Adrenal gland (tissue), 12 donors: ENCODE data around the gene ZXDC. TPM values are rescaled to one million over a fixed set of nuclear protein-coding genes. Genes with fewer than 3 reads are reported as not detected.

Source experiments
- DNase-seq, 7 donors: peaks; one replicate each; pipeline ENCODE4 v3.0.0-alpha.2; 2019 to 2020
- H3K27ac ChIP-seq, 5 donors: fragments of 200-600 bp; sonication (generic) in 4 of 5; 1 replicate in 3 of 5; 2 replicates in 2 of 5; pipeline versions ENCODE4 v1.5.1 to v1.8.0; 2016 to 2020; ENCODE audit warnings: mild to moderate bottlenecking in 1 of 5
- H3K27me3 ChIP-seq: fragments of 200-600 bp; 2 replicates; pipeline ENCODE4 v1.8.0; 2021
- H3K36me3 ChIP-seq, 2 donors: fragments of 200-600 bp; replicated peaks in 1 of 2; 1 replicate in 1 of 2; 2 replicates in 1 of 2; pipeline versions ENCODE4 v1.5.1 to v1.8.0; 2018 to 2022
- H3K4me1 ChIP-seq, 2 donors: fragments of 200-600 bp; replicated peaks in 1 of 2; 1 replicate in 1 of 2; 2 replicates in 1 of 2; pipeline versions ENCODE4 v1.5.1 to v1.8.0; 2018 to 2021
- H3K4me3 ChIP-seq, 4 donors: fragments of 200-600 bp; sonication (generic) in 3 of 4; one replicate each; pipeline ENCODE4 v1.5.1; 2016 to 2018
- H3K9me3 ChIP-seq, 3 donors: fragments of 200-600 bp; sonication (generic) in 1 of 3; replicated peaks in 1 of 3; 1 replicate in 2 of 3; 2 replicates in 1 of 3; pipeline versions ENCODE4 v1.5.1 to v1.8.0; 2016 to 2021
- POLR2A ChIP-seq, 2 donors: fragments of 450-650 bp; IDR thresholded peaks; one replicate each; pipeline ENCODE4 v1.6.1; 2017; ENCODE audit warnings: antibody characterized with exemption in 2 of 2, mild to moderate bottlenecking in 2 of 2, moderate library complexity in 1 of 2
- WGBS, 4 donors: extraction: QIAGEN DNeasy Blood & Tissue Kit in 2 of 4; methylation state at CpG; one replicate each; pipeline versions ENCODE4 v1.1.5 to v1.1.7; 2013 to 2017; 5-methylcytosine and 5-hydroxymethylcytosine counted together
- intact Hi-C, 2 donors: fragments of 100-400 bp; cut with DNase I; formaldehyde crosslinking; loops; one replicate each; pipeline versions ENCODE4 v1.14.1 to v1.15.0; 2022 to 2023
- polyA plus RNA-seq, 3 donors: library from polyadenylated mRNA; stranded (reverse); fragments of 200-250 nt in 2 of 3; fragments of 350-450 nt in 1 of 3; fragmentation: Illumina TruSeq in 1 of 3; extraction: RNeasy Lipid Tissue Mini Kit (QIAGEN cat#74804) in 1 of 3; gene quantifications; one replicate each; pipeline ENCODE4 v1.2.3, GENCODE V29; 2013 to 2014
- total RNA-seq, 9 donors: library from RNA; depleted of rRNA in 4 of 9; stranded (reverse); fragments of >200 nt in 4 of 9; fragments of 120-200 nt in 1 of 9; fragmentation: NEBNext Ultra II Directional in 1 of 9; extraction: Animal tissue kit (Norgen Biotek cat#: 25700) in 1 of 9; gene quantifications; one replicate each; pipeline versions ENCODE4 v1.1.0 to v1.2.4, GENCODE V29; 2013 to 2023
- TF ChIP-seq, protein P1 (sequence below), 6 experiments: fragments of 450-650 bp in 4 of 6; fragments of 200-600 bp in 2 of 6; sonication (generic) in 1 of 6; IDR thresholded peaks; 1 replicate in 5 of 6; 2 replicates in 1 of 6; pipeline versions ENCODE4 v1.5.1 to v1.8.0; 2016 to 2021; ENCODE audit warnings: antibody characterized with exemption in 6 of 6, mild to moderate bottlenecking in 2 of 6, moderate library complexity in 1 of 6
- donor health status: healthy with polysubstance abuse.
- donor health status: Bipolar disorder and iron deficiency.
- donor health status: DM: yes; HTN: yes; CAD: no.
- donor health status: DM: no; HTN: no; CAD: no.
- donor health status: DM: no; HTN: no; CAD: no.
- donor health status: DM: yes; HTN: yes; CAD: no.

The ZXDC gene
- total and polyA plus RNA-seq, 12 donors, result 16.4 to 45.2 (median 30.3) TPM

DNA sequence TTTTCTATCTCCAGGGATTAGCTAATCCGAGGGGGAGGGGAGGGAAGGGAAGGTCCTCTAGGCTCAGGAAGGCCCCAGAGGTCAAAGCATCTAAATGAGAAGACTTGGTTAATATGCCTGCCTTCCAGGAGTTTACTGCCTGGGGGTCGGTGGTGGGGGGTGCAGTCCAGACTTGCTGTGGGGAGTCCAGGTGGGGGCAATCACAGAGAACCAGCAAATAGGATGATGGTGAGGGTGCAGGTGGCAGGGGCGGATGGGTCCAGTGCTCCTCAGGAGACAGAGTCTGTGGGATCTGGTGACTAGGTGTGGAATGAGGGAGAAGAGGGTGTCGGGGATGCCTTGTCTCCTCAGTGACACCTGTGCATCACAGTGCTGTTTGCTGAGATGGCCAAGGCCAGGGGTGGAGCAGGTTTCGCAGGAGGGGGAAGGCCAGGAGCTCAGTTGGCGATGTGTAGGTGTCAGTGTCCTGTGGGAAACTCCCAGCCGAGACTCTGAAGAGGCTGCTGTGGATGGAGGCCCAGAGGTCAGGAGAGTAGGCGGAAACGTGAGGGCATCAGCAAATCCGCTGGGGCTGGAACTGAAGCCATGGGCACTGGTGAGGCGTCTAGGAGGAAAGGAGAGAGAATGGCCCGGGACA lies 72.9 kb downstream of the ZXDC start:
- Histone ChIP-seq H3K4me1 (no peaks in the 10 kb centered on the region), H3K27me3 (no peaks in the 10 kb centered on the region), H3K4me3 (no peak overlapping the region), H3K36me3 (no peaks in the 10 kb centered on the region), H3K27ac (no peak overlapping the region), H3K9me3 (no peaks in the 10 kb centered on the region)
- 76 to 87% (median 84%) methylated on average over 12 of the region's 12 CpGs for WGBS, 4 donors
- TF ChIP-seq POLR2A (IDR thresholded peaks at IDR 0.05), result no peak
- TF ChIP-seq, protein P1, sequence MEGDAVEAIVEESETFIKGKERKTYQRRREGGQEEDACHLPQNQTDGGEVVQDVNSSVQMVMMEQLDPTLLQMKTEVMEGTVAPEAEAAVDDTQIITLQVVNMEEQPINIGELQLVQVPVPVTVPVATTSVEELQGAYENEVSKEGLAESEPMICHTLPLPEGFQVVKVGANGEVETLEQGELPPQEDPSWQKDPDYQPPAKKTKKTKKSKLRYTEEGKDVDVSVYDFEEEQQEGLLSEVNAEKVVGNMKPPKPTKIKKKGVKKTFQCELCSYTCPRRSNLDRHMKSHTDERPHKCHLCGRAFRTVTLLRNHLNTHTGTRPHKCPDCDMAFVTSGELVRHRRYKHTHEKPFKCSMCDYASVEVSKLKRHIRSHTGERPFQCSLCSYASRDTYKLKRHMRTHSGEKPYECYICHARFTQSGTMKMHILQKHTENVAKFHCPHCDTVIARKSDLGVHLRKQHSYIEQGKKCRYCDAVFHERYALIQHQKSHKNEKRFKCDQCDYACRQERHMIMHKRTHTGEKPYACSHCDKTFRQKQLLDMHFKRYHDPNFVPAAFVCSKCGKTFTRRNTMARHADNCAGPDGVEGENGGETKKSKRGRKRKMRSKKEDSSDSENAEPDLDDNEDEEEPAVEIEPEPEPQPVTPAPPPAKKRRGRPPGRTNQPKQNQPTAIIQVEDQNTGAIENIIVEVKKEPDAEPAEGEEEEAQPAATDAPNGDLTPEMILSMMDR (IDR thresholded peaks at IDR 0.05), result no peak
- DNase-seq, result peak in 2 of 7 donors; percentile 6 to 36
- intact Hi-C loops, result no loop called here

DNA sequence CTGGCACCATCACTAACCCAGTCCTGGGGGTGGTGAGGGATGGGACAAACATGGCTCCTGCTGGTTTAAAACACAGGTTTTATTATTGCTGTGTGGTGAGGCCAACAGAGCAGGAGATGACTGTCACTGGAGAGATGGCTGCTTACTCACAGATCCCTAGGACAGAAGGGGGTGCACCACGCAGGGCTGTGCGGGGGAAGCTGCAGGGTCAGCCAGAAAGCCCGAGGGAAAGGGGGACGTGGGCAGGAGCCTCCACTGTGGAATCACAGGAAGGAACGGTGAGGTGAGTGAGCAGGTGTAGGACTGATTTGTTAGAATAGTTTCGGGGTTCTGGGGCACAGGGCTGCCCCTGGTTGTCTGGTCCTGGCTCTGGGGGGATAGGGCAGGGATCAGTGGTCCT lies 73.5 kb downstream of the ZXDC start:
- no peaks in the 10 kb centered on the region for H3K27me3 ChIP-seq
- TF ChIP-seq, protein P1 (IDR thresholded peaks at IDR 0.05), result no peak
- no peak for TF ChIP-seq POLR2A (IDR thresholded peaks at IDR 0.05)

DNA sequence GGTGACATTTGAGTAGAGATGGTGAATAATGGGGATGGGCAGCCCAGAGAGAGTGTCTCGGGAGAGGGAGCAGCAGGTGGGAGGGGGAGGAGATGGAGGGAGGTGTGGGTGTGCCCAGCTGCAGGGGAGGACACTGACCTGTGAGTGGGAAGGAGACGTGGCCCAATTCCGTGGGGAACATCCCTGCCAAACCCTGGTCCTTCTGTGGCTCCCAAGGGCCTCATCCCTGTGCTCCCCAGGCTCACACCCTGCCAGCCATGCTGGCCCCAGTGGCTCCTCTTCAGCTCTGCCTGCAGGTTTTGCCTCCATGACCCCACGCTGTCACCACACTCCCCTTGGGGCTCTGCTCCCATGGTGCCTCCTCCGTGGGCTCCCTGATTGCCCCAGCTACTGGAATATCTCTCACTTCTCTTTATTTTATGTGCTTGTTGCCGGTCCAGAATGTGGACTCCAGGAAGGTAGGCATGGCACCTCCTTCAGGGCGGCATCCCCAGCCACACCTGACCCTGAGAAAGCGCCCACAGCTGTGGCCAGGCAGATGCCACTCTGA lies 74.0 kb downstream of the ZXDC start:
- no peak for TF ChIP-seq POLR2A (IDR thresholded peaks at IDR 0.05)
- TF ChIP-seq, protein P1 (IDR thresholded peaks at IDR 0.05), result no peak
- WGBS, 4 donors, result 64 to 73% (median 69%) methylated on average over 5 to 8 of the region's 8 CpGs
- DNase-seq, result peak in 1 of 7 donors; percentile 1
- no peaks in the 10 kb centered on the region for H3K4me1 ChIP-seq
- no peak overlapping the region for H3K4me3 ChIP-seq
- no peaks in the 10 kb centered on the region for H3K9me3 ChIP-seq
- intact Hi-C loops, result no loop called here
- no peaks in the 10 kb centered on the region for H3K36me3 ChIP-seq
- H3K27me3 ChIP-seq, result no peaks in the 10 kb centered on the region
- H3K27ac ChIP-seq, result no peak overlapping the region

More for the DNA sequence above, 73.5 kb downstream of the ZXDC start:
- intact Hi-C loops, result no loop called here
- H3K4me3 ChIP-seq, result no peak overlapping the region
- H3K27ac ChIP-seq, result no peak overlapping the region
- 75 to 87% (median 80%) methylated on average over 6 of the region's 6 CpGs for WGBS, 4 donors
- DNase-seq, result peak in 1 of 7 donors; percentile 18
- H3K36me3 ChIP-seq, result no peaks in the 10 kb centered on the region
- H3K9me3 ChIP-seq, result no peaks in the 10 kb centered on the region
- H3K4me1 ChIP-seq, result no peaks in the 10 kb centered on the region

DNA sequence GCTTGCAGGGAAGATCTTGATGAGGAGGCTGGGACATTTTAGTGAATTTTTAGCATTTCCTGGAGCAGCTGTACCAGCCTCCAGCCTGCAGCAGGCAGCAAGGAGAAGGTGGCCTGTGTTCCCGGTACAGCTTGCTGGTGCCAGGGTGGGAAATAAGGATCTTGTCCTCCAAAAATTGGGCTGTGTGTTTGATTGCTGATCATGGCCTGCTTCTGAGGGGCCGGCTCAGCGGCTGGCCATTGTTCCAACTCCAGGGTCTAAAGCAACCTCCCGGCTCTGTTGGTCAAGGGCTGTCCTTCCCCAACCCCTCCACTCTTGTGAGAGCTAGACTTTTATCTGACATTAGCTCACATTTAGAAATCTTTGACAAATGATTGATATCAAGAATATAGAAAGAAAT lies 75.9 kb downstream of the ZXDC start:
- intact Hi-C loops, result no loop called here
- Histone ChIP-seq H3K36me3 (no peaks in the 10 kb centered on the region), H3K9me3 (no peaks in the 10 kb centered on the region), H3K4me3 (no peak overlapping the region), H3K4me1 (peaks cover 0 to 4% of the 10 kb centered on the region in 2 donors), H3K27me3 (peaks cover 7% of the 10 kb centered on the region), H3K27ac (peak overlapping the region in 1 of 5 donors; percentile 2)
- no peak for DNase-seq
- TF ChIP-seq, protein P1 (IDR thresholded peaks at IDR 0.05), result no peak
- TF ChIP-seq POLR2A (IDR thresholded peaks at IDR 0.05), result no peak
- 82 to 100% (median 92%) methylated on average over 4 of the region's 4 CpGs for WGBS, 4 donors
